NK-92 treated with Interleukin-12 subunit alpha and Interleukin-12 subunit beta, amount 100 ng/mL, for 24 hours (cell line): ENCODE results near the gene RABL6.
A peak's percentile ranks its signal among the peaks of the same experiment; 100 is the strongest.
"Not testable (repeated sequence)": the region's sequence is repeated elsewhere in the genome, so short reads cannot be mapped to it uniquely, and the experiment has no call there.

ENCODE experiments used
- DNase-seq: peaks from one replicate; lab custom pipeline; 2025; lab: John Stamatoyannopoulos, UW

The RABL6 gene

DNA sequence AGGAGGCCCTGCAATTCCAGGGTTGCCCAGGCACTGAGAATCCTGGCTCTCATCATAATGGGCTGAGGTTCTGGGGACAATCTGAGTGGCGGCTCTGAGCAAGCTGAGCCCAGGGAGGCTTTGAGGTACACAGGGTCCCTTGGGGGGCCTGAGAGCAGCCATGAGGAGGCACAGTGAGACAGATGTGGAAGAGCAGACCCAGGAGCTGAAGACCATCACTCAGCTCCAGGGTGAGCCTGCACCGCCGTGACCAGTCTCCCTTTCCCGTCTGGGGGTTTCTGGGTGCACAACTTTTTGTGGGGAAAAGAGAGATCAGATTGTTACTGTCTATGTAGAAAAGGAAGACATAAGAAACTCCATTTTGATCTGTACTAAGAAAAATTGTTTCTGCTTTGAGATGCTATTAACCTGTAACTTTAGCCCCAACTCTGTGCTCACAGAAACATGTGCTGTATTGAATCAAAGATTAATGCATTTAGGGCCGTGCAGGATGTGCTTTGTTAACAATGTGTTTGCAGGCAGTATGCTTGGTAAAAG is 11.4 kb upstream of the RABL6 start, which contains the start of gene CCDC183:
CCDC183 (plus strand) TSS at position 101 of the 537 bp plus-strand sequence; CDS start at position 161, 60 bp downstream.
- no peak for DNase-seq

DNA sequence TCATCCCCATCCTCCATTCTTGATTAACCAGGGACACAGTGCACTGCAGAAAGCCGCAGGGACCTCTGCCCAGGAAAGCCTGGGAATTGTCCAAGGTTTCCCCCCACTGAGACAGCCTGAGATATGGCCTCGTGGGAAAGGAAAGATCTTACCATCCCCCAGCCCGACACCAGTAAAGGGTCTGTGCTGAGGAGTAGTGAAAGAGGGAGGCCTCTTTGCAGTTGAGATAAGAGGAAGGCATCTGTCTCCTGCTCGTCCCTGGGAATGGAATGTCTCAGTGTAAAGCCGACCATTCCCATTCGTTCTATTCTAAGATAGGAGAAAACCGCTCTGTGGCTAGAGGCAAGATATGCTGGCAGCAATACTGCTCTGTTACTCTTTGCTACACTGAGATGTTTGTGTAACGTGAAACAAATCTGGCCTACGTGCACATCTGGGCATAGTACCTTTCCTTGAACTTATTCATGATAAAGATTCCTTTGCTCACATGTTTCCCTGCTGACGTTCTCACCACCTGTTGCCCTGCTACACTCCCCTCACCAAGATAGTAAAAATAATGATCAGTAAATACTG is 10.9 kb upstream of the RABL6 start:
- not testable (repeated sequence) for DNase-seq

DNA sequence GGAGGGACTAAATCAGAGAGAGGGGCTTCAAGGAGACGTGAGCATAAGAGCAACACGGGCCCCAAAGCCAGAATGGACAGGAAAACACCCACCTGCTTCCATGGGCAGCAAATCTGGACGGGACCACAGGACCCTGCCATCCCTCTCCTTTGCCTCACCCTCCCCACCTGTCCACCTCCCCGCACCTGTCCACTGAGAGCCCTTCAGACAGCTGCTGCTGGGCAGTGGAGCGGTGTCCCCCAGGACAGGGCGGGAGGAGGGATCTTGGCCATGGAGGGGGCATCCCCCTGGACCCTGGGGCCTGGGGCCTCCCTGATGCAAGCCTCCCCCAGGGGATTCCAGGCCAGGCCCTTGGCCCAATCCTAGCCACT is 9.1 kb upstream of the RABL6 start:
- DNase-seq: no peak

DNA sequence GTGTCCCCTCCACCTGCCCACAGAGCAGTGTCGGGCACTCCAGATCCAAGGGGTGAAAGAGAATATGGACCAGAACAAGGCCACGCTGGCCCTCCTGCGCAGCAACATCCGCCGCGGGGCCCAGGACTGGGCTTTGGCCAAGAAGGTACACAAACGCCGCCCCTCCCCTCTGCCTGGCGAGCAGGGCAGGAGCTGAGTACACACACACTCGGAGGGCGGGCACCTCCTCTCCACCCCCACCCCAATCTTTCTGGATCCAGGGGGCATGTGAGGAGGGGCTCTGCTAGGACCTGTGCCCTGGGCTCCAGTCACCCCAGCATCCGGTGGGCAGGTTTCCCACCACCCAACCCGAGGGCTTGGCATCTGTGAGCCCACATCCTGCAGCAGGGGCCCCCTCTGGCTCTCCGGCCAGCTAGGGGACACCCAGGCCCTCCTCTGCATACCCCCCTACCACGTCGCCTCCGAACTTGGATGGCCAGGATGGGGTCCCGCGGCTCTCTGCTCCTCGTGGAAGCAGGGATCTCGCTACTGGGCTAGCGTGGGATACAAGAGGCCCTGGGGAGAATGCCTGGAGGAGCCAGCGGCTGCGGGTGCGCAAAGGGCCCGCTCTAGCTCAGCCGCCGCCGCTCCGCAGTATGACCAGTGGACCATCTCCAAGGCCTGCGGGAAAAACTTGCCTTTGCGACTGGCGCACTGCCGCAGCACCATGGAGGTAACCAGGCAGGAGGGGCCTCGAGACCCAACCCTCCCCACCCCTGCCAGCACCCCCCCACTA is 8.5 kb upstream of the RABL6 start:
- DNase-seq: no peak

DNA sequence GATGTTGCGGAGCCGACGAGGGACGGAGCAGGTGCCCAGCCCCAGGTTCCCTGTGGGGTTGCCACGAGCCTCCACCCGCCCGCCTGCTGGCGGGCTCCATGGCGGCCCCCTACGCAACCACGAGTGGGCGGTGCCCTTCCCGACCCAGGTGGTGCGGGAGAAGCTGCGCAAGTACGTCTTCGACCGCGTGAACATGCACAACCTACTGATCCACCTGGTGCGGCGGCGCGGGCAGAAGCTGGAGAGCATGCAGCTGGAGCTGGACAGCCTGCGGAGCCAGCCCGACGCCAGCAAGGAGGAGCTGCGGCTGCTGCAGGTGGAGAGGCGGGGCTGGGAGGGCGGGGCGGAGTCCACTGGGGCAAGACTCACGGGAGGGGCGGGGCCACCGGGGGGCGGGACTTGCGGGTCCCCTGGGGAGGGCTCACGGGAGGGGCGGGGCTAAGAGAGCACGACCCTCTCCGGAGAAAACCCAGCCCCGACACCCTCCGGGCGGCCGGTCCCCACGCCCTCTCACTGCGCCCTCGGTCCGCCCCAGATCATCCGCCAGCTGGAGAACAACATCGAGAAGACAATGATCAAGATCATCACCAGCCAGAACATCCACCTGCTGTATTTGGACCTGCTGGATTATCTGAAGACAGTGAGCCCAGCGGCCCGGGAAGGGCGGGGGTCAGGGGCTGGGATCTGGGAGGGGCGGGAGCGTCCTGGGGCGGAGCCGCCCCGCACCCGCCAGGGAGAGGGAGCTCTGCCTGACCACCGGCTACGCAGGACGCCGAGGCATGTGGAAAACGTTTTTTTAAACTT is 7.7 kb upstream of the RABL6 start:
- peak; percentile 31 for DNase-seq

DNA sequence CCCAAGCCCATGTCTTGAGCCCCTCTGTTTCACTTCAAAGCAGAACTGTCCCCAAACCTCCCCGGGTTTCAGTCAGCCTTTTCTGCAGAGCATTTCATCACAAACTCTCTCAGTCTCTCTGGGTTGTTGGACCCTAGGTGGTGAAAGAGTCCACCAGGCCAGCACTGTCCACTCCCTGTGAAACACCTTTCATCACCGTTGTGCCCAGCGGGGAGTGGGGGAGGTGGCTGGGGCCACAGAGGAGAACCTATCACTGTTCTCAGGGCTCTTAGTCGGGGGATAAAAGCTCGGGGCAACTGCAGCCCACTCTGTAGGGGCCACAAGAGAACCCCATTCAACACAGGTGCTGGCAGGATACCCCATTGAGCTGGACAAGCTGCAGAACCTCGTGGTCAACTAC is 5.4 kb upstream of the RABL6 start:
- DNase-seq: no peak

DNA sequence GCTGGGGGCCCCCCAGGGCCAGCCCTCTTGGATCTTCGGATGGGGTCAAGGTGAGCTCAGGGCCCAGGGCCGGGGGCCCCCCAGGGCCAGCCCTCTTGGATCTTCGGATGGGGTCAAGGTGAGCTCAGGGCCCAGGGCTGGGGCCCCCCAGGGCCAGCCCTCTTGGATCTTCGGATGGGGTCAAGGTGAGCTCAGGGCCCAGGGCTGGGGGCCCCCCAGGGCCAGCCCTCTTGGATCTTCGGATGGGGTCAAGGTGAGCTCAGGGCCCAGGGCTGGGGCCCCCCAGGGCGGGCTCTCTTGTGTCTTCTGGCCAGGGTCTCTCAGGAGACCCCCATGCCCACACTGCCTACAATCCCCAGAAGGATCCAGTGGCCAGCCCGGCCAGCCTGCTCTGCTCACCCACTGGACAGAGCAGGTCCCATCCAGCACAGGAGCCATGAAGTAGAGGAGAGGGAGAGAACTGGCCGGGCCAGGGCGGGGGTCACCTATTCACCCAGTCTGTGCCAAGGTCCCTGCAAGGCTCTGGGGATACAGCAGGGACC is 4.7 kb upstream of the RABL6 start:
- not testable (repeated sequence) for DNase-seq

DNA sequence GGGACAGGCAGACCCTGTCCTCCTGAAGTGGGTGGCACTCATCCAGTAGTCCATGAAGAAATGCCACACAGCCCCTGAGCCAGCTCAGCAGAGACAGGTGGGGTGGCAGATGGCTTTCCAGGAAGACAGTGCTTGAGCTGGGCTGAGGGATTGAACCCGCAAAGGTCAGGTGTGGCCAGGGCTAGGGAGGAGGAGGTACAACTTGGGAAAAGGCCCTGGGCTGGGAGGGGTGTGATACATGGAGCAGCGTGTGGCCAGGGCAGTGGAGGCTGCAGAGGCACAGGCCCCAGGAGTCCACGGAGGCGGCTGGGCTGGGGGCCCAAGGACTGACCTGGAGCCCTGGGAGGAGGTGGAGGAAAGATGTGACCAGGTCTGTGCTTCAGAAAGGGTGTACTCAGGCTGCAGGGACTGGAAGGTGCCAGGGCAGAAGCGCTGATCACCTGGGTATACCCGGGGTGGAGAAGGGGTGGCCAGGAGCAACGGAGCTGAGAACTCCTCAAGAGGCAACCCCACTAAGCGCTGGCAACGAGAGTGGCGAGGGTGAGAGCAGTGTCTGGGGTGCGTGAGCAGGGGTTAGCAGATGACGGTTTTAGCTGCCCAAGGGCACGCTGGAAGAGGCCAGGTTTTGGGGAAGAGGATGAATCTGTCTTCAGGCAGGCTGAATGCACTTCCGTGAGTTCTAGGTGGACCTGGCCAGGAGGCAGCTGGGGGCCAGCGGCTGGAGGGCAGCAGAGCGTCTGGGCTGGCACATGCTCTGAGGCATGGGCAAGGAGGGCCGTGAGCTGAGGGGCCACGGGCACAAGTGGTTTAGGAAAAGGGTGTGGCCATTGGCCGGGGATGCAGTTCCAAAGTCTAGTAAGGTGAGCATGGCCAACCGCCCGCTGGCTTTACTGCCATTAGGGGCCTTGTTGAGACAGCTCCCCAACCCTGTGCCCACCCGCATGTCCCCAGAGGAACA is 3.9 kb upstream of the RABL6 start:
- DNase-seq: no peak

DNA sequence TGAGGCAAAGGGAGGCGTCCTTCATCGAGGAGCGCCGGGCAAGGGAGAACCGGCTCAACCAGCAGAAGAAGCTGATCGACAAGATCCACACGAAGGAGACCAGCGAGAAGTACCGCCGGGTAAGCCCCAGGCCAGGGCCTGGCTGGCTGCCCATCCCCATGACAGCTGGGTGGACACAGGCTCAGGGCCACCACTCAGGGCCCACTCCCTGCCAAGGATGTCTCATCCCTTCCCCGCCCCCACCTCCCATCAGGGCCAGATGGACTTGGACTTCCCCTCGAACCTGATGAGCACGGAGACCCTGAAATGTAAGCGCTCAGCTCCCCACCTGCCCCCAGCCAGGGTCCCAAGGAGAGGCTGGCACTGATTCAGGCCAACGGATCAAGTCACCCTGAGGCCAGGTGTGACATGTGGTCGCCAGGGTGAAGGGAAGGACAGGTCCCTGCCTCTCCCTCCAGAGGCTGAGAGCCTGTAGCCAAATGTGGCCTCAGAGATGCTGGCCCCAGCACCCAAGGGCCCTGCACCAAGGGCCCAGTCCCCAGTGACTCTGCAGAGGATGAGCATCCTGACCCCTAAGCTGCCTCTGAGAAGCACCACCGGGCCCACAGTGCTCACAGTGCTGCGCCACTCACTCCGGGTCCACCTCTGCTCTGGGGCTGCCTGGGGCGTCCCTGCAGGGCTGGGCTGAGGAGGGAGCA is 3.1 kb upstream of the RABL6 start:
- no peak for DNase-seq

DNA sequence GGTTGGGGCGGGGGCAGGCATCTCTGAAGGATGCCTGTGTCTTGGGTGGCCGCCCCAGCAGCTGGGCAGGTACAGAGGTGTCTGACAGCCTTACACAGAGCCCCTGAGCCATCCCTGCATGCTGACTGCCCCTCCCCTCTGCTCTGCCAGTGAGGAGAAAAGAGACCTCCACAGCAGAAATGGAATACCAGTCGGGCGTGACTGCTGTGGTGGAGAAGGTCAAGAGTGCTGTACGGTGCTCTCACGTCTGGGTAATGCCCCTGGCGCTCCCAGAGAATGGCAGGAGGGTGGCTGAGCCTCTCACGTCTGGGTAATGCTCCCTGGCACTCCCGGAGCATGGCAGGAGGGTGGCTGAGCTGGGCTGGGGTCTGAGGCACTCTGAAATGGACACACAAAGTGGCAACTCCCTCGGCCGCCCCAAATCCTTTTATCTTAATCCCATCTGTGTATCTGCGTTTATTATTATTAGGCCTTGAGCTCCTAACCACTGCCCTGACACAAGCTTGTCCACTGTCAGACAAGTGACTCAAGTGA is 2.5 kb upstream of the RABL6 start:
- no peak for DNase-seq

DNA sequence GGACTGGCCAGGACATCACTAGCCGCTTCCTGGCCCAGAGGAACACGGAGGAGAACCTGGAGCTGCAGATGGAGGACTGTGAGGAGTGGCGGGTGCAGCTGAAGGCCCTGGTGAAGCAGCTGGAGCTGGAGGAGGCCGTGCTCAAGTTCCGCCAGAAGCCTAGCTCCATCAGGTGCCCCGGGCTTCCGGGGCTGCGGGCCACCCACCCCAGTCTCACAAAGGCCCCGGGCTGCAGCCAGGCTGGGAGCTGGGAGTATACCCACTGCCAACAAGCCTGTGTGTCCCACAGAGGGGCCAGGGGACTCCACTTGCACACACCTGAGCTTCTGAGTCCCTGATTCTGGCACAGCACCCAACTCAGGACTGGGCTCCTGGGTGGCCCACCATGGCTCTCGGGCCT is 1.7 kb upstream of the RABL6 start:
- DNase-seq: no peak

DNA sequence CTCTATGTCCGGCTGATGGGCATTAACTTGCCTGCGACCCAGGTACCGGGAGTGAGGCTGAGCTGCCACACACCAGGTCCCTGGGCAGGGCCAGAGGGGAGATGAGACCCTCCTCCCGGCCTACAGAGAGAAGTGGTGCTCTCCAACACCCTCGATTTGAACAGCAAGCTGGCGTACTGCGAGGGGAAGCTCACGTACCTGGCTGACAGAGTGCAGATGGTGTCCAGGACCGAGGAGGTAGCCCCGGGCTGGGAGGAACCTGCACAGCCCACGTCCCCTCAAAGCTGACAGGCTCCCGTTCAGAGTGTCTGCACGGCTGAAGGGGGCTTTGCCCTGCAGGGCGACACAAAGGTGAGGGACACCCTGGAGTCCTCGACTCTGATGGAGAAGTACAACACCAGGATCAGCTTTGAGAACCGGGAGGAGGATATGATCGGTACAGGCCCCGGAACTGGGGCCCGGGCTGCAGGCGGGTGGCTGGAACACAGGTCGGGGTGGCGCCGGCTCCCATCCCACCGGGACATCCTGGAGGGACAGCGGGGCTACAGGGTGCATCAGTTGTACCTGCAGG is 1.0 kb upstream of the RABL6 start:
- DNase-seq: no peak

DNA sequence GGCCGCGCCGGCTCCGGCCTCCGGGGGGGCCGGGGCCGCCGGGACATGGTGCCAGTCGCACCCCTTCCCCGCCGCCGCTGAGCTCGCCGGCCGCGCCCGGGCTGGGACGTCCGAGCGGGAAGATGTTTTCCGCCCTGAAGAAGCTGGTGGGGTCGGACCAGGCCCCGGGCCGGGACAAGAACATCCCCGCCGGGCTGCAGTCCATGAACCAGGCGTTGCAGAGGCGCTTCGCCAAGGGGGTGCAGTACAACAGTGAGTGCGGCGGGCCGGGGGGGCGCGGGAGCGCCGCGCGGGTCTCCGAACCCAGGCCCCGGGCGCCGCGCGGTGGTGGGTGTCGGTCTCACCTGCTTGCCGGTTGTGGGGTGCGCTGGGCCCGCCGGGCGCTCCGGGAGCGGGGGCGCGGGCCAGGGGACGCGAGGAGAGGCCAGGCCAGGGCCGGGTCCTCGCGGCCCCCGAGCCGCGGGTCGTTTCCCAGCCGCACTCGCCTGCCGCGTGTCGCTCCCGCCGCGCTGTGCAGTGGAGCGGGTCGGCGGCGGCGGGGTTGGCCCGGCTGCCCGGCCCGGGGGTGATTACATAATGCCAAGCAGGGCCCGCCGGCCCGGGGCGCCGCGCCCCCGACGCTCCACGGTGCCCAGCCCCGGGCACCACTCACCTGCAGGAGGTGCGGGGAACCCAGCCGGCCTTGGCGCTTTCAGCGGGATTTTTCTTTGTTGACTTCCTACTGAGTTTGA is 492 bp downstream of the RABL6 start:
- no peak for DNase-seq

DNA sequence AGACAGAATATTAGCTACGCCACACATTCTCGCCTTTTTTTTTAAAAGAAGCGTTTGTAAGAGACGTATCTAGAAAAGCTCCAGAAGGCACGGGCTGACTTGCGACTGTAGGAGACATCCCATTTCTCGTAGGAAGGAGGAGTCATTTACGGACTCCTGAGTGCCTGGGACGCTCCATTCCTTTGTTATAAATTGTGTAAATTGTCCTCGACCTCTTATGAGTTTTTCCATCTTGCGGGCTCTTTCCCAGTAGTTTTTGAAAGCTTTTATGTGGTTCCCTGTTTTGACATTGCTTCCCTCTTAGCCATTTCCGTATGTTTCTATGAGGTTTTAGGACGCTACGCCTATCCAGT is 1.0 kb downstream of the RABL6 start:
- no peak for DNase-seq

DNA sequence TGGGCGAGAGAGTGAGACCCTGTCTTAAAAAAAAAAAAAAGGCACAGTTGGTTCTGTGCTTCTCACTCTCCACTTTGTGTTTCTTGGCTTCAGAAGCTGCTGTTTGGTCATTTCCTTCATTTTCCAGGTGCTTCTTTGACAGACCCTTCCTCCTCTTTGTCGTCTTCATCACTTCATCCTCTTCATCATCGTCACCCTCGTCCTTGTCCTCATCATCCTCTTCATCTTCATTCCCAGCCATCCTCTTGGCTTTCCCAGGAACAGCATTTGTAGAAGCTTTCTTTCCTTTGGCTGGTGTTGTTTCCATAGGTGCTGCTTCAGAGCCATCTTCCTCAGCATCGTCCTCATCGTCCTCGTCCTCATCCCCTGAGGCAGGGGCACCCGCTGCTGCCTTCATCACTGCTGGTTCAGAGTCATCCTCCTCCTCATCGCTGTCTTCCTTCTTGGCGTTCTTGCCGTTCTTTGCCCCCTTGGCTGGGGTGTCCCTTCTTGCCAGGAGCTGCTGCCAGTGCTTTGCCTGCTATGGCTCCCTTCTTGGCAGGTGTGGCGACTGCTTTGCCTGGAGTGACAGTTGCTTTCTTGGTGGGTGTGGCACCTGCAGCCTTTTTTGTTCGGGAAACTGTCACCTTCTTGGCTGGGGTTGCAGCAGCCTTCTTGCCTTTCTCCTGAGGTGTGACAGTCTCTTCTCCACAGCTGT is 7.1 kb downstream of the RABL6 start:
- DNase-seq: no peak

DNA sequence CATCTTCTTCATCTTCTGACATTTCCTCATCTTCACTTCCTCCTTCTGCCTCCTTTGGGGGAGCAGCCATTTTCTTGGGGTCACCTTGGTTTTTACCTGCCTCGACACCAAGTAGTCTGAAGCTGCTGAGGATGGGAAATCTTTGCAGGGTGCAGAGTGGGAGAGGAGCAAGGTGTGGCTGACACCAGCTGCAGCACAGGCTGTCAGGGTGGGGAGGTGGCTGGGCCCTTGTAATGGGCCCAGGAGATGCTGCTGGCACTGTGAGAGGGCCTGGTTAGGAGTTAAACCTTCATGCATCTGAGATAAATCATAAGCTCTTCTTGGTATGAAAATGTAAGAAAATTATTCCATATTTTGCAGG is 7.7 kb downstream of the RABL6 start:
- no peak for DNase-seq

DNA sequence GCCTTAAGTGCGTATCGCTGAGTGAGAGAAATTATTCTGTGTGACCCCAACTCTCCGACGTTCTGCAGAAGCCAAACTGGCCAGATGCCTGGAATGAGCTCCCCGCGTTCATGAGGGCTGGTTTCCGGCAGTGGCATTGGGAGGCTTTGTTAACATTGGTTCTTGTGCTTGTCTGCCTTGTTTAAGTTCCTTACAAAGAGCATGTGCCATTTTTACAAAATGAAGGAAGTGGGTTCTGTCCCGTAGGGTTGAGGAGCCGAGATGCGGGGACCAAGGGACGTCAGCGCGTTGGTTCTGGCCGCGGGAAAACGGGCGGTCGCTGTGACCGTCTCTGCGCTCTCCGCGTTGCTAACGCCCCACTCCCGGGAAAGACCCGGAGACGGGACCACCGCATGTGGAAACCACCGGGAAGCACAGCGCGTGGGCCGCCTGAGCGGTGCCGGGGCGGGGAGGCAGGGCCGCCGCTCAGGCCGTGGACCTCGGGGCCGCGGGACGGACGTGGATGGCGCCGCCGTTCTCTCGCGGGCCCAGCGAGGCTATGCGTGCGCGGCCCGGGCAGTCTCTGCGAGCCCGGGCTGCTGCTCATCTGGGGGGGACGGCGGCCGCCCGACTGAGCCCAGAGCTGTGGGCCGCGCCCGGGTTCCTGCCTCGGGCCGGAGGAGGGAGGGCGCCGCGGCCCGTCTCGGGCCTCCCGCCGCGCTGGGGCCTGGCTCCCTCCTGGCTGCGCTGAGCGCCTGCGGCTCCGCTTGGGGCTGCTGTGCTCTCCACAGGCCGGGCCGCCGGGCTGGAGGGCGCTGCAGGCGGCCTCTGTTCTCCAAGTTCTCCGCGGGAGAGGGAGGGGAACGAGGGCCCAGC is 13.4 kb downstream of the RABL6 start:
- DNase-seq: no peak
